Activated CD4-positive, alpha-beta T cell treated with anti-CD3 and anti-CD28 coated beads, Interleukin-2, Interleukin-6, amounts not matched to agents 100 ng/mL and 50 ng/mL, durations not matched to agents 16 hours and 8 hours (primary cell): ENCODE measurements around the gene TNS1.

ENCODE experiments used
- DNase-seq: peaks from one replicate; pipeline ENCODE4 v3.0.0-alpha.2; 2020

Gene TNS1

GRCh38 chr2:217842017-217842416, 160.8 kb downstream of the TNS1 start:
- DNase-seq = no peak

- DNase-seq = no peak
Measured at GRCh38 chr2:217840522-217840921, 162.3 kb downstream of the TNS1 start.

DNA sequence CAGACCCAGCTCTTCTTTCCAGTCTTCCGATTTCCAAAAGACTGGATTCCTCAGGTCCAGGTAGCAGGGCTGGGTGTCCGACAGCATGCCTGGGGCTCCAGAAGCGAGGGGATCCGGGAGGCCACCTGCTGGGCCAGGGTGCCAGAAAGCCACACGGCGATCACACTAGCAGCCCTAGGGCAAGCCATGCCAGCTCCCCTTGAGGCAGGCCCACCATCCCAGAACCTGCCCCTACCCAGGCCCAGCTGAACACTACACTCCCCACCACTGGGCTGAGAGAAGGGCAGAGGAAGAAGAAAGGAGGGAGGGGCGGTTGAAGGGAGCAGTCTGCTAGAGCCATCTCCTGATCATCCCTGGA, 163.1 kb downstream of the TNS1 start:
- DNase-seq = no peak

DNA sequence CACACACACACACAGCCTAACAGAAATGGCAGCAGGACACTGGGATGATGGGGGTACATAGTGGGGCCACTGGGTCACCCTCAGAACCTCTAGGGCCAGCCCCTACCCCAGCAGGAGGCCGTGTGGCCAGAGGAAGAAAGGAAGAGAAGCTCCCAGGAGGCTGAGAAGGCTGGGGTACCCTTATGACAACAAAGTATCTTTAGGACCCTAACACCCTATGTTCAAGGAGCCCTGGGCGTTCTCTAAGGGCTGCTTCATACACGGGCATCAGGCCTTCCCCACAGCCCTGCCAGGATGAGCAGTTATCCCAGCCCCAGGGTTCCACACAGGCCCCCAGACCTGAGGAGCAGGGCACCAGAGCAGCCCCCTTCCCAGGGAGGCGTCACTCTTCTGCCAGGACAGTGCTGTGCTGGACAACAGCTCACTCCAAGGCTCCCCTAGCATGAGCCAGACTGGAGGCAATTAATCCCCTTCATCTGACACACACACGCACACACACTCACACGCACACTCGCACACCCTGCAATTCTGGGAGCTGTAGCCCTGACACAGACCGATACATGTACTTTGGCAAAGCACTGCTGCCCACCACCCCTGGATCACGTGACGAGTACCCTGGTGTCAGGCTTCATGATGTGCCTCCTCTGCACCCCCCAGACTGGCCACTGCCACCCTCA, 163.6 kb downstream of the TNS1 start:
- DNase-seq = no peak

GRCh38 chr2:217838409-217838831, 164.4 kb downstream of the TNS1 start:
- no peak for DNase-seq

GRCh38 chr2:217837530-217837929, 165.3 kb downstream of the TNS1 start:
- no peak for DNase-seq

DNA sequence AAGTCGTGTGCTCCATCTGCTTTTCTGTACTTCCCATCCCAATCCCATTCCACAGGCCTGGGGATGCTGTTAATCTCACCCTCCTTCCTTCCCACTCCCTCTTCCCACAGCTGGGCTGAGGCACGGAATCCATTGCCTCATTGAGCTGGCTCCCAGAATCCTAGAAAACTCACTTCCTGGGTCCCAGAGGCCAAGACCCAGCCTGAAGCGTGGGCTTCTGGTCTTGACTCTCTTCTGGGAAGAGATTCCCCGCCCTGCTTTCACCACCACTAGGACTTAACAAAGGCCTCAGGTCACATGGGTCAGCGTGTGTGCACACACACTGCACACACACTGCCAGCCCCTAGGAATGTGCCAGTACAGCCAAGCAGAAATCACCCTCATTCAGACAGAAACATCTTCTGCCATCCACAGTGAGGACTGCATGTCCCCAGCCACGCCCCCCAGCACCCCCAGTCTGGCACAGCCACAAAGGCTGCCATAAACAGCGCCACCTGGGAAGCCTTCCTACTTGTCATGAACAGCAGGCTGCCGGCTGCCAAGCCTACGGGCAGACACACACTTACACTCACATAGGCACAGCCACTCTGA, 165.8 kb downstream of the TNS1 start:
- no peak for DNase-seq

DNA sequence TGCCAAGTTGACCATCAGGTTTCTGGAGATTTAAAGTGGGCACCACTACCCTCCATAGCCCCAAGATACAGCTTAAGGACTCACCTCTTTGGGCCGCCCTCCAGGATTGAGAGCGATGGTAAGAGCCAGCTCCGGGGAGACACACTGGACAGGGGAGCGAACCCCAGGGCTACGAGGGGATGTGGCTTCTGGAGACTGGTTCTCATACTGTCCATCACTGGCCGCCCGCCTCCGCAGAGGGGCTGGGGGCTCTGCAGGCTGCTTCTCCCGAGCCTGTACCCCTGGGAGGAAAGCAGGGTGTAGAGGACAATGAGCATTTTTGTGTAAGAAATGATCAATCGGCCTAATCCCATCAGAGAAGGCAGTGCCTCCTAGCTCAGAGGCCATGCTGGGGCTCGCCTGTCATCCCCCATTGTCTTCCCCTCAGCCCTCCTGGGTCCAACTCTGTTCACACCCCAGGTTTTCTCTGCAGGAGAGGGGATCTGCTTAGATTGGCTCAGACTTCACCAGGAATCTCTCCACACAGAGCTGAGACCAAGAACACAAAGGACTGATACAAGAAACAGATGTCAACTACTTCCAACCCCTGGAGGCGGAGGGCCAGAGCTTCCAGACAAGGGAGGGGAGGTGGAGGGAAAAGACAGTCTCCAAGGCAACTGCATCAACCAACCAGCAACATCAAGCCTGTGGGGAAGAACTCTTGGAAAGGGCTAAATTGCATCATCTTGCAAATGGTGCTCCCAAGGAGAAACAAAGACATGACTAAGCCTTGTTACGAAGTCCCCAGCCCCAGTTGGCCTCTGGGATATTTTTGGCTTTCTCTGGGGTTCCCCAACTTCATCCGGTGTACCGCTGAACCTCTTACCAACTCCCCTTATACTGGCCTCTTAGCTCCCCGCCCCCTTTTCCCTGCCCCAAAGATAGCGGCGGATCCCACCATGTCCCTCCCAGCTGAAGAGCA, 166.6 kb downstream of the TNS1 start:
- no peak for DNase-seq

DNA sequence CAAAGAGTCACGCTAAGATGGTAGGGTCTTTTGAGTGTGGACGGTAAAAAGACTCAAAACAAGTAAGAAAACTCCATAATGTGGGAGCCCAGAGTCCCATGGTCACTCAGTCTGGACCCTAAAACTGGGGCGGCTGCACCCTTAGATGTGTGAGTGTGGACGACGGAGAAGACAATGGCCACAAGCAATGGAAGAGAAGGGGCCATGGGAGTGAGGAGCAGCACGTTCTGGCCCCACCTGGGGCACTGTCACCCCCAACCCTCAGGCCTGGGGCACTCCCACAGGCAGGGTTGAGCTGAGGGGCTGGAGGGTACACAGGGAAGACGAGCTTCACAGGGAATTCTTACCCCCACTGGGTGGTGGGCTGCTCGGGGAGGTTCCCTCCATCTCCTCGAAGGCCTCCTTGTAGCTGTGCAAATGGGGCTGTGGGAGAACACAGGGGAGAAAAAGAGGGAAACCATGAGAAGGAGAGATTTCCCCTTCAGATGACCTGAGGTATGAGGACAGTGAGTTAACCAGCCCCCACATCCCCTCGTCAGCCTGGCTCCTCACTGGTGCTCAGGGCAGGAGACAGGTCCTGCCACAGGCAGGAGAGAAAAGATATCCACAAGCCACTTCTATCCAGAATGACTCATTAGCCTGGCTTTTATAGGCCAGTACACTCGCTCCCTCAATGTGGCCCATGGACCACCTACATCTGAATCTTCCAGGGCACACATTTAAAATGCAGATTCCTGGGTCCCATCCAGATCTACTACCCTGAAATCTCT, 167.9 kb downstream of the TNS1 start:
- no peak for DNase-seq

DNA sequence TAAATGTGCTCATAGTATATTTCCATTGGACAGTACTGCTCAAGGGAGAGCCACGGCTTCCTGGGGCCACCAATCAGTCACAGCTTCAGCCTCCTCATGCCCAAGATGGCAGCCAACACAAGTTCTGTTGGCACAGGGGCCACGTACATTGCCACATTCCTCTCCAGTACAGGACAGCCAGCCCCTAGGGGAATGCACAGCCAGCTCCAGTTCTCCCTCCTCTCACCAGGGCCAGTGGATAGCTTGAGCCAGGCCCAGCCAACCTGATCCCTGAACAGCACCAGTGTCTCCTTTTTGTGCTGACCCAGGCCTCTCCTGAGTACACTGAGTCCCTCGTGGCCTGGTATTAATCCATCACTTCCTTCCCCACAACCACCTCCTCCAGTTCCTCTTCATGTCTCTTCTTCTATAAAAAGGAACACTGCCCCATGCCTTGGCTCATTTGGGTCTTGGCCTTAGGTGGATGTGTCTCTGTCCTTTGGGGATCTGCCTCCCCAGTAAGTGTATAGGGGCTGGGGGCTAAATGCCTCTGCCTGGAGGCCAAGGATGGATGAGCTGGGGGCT, 168.7 kb downstream of the TNS1 start:
- no peak for DNase-seq

- DNase-seq = no peak
Measured at GRCh38 chr2:217833439-217833838, 169.4 kb downstream of the TNS1 start.

- no peak for DNase-seq
Measured at GRCh38 chr2:217832987-217833386, 169.8 kb downstream of the TNS1 start.

DNA sequence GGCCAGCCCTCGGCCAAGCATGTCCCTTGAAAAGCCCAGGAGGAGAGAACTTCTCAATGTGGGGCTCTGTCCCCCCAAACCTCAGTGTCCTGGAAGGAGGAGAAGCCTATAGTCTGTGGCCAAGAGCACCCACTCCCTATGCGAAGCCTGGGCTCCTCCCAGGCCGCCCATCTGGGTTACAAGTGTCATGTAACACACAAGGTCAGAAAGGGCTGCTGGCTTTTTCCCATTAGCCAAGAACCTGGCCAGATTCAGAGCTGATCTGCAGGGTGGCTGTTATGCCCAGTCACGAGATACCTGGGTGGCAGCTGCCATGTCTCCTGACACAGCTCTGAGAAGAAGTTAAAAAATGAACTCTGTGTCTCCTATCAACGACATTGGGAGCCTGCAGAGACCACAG, 170.7 kb downstream of the TNS1 start:
- DNase-seq = no peak

- DNase-seq = no peak
Measured at GRCh38 chr2:217831306-217831705, 171.5 kb downstream of the TNS1 start.

DNA sequence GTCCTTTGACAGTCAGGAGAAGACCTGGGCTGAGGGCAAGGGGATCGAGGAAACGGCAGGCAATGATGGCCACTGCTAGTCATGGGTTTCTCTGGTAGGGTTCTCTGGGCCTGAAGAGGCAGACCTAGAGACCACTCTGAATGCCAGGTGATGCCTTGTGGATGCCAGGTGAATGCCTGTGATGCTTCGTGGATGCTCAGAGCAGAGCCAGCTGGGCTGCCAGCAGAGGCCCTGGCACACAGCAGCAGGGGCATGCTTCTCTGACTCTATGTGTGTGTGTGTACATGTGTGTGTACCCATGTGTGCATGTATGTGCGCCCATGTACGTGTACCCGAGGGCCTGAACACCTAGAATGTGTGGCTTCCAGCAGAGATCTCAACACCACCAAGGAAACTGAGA, 172.0 kb downstream of the TNS1 start:
- DNase-seq = no peak

DNA sequence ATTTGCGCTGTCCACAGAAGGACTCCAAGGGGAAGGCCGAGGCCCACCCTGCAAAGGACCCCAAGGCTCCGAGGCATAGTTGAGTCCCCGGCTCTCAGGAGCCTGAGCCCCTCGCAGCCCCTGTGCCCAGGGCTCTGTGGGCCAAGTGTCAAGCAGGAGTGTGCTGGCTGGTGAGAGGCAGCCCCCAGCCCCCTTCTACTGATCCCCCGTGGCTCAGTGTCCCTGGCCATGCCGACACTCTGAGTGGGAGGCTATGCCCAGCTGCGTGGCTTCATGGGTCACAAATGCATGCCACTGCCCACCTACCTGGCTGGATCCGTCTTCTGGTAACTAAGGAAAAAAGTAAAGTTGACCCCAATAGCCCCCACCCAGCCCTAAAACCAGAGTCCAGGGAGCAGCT, 172.7 kb downstream of the TNS1 start:
- no peak for DNase-seq

- no peak for DNase-seq
Measured at GRCh38 chr2:217829420-217829819, 173.4 kb downstream of the TNS1 start.

- DNase-seq = no peak
Measured at GRCh38 chr2:217828336-217828735, 174.5 kb downstream of the TNS1 start.

DNA sequence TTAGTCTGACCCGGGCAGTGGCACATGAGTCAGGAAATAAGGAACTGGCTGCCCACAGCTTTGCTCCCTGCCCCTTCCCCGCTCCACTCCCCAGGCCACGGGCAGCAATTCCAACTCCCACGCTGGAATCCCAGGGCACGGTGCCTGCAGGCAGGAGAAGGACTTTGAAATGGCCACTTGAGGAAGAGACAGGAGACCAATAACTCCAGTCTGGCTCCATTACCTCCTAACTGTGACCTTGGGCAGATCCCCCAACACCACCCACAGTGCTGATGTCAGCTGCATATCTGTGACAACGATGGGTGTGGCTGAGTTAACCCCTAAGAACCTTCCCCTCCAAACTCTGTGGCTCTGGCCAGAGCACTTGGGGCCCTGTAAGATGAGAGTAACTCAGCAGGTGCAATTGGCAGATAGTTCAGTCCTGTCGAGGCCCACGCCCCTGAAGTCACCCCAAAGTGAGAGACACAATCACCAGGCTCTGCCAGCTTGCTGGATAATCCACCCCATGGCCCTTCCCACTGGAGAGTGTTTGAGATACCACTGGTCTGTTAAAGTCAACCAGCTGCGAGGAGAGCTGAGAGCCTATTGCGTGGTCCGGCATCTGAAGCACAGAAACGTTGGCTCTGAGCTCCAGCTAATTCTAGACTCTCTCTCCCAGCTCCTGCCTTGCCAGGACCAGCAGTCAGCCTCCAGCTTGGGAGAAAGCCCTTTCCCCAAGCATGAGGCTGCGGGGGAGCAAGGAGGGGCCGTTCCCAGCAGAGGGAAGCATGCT, 175.2 kb downstream of the TNS1 start:
- no peak for DNase-seq

DNA sequence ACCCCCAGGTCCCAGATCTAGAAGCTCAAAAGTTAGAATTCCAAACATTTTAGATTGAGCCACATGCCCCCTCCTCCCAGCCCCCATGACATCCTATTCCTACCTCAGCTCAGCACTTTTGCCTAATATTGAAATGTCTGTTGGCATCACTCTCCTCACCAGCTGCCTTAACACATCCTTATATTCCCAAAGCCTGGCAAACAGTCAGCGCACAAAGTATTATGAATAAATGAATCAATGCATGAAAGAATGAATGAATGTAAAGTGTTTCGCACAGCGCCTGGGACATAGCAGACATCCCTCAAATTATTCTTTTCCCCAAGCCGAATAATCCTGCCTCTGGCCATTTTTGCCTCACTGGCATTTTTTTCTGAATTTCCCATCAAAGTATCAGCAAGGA, 175.8 kb downstream of the TNS1 start:
- DNase-seq = no peak

DNA sequence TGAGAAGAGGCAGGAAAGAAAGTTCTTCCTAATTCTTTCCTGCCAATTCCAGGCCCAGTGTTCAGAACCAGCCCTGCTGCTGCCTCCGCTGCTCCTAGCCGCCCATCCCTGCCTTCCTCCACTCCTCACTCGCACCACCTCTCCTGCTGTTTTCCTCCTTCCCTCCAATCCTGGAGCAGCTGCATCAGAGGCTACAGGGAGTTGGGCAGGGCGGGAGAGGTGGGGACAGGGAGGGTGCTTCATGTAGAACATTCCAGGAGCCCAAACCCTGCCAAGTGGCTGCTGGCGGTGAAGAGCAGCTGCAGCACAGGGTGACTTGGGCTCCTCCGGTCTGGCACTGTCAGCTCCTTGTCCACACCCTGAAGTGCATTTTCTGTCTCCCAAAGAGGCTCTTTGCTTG, 176.3 kb downstream of the TNS1 start:
- DNase-seq = no peak
